Bronchial epithelial cell (primary cell): Measurements from ENCODE around the gene PGAM2. TPM values are rescaled to one million over a fixed set of nuclear protein-coding genes. Genes with fewer than 3 reads are reported as not detected.
A peak's percentile ranks its signal among the peaks of the same experiment; 100 is the strongest.

Experiments
- DNase-seq: peaks from one replicate; pipeline ENCODE4 v3.0.0-alpha.2; 2010; ENCODE audit warnings: low read depth
- FAIRE-seq: peaks from 2 replicates; lab custom pipeline; 2011; peaks lifted over from hg19 to GRCh38; lab: Jason Lieb, UNC
- H3K27me3 ChIP-seq: 2 replicates; pipeline ENCODE4 v1.5.1; 2011; ENCODE audit warnings: low read length; ENCODE audit not compliant: control insufficient read depth, insufficient read depth
- H3K36me3 ChIP-seq: 2 replicates; pipeline ENCODE4 v1.5.1; 2011; ENCODE audit warnings: low read length; ENCODE audit not compliant: control insufficient read depth, insufficient read depth
- H3K4me3 ChIP-seq: 2 replicates; pipeline ENCODE4 v1.5.1; 2011; ENCODE audit warnings: mild to moderate bottlenecking, low read depth, low read length, control low read depth
- CTCF ChIP-seq: IDR thresholded peaks from 2 replicates; pipeline ENCODE4 v1.5.1; 2011; ENCODE audit warnings: mild to moderate bottlenecking, moderate library complexity, low read length, control low read depth, inconsistent platforms; ENCODE audit not compliant: insufficient read depth, severe bottlenecking
- total RNA-seq: library from RNA; depleted of rRNA; stranded (reverse); fragments of >200 nt; gene quantifications from 2 replicates; pipeline ENCODE4 v1.2.1, GENCODE V29; 2014

Gene PGAM2
- total RNA-seq, 1 donor from 2014 or later: 0.53 TPM

- FAIRE-seq: no peak
- no peak for DNase-seq
- Histone ChIP-seq H3K4me3 (no peak overlapping the region), H3K36me3 (no peaks in the 10 kb centered on the region), H3K27me3 (no peaks in the 10 kb centered on the region)
- TF ChIP-seq CTCF: no peak
These were observed 42.0 kb upstream of the PGAM2 start for GRCh38 chr7:44107116-44107960.

- no peak for TF ChIP-seq CTCF
- no peak for DNase-seq
- no peak overlapping the region for H3K4me3 ChIP-seq
- no peak for FAIRE-seq
- H3K36me3 ChIP-seq: no peaks in the 10 kb centered on the region
- no peaks in the 10 kb centered on the region for H3K27me3 ChIP-seq
These were observed 41.1 kb upstream of the PGAM2 start for GRCh38 chr7:44106311-44107065.

- Histone ChIP-seq H3K27me3 (no peaks in the 10 kb centered on the region), H3K4me3 (no peak overlapping the region), H3K36me3 (no peaks in the 10 kb centered on the region)
- TF ChIP-seq CTCF: no peak
- no peak for FAIRE-seq
- no peak for DNase-seq
These were observed 40.5 kb upstream of the PGAM2 start for GRCh38 chr7:44105832-44106231.

- H3K36me3 ChIP-seq: no peaks in the 10 kb centered on the region
- no peak overlapping the region for H3K4me3 ChIP-seq
- peak; percentile 72 for DNase-seq
- TF ChIP-seq CTCF: no peak
- H3K27me3 ChIP-seq: no peaks in the 10 kb centered on the region
- FAIRE-seq: no peak
These were observed 39.7 kb upstream of the PGAM2 start for GRCh38 chr7:44104860-44105771.

GRCh38 chr7:44103923-44104859, 38.8 kb upstream of the PGAM2 start, which contains the start of gene AEBP1:
AEBP1 (plus strand) TSS chr7:44104345; CDS start chr7:44104666, 321 bp downstream.
- Histone ChIP-seq H3K4me3 (peak within 1 kb of the TSS; percentile 15), H3K27me3 (no peaks in the 10 kb centered on the region), H3K36me3 (no peaks in the 10 kb centered on the region)
- no peak for TF ChIP-seq CTCF
- DNase-seq (no peak), FAIRE-seq (no peak)
